ENCODE results near the gene EID2B. TPM values are rescaled to one million over a fixed set of nuclear protein-coding genes. Genes with fewer than 3 reads are reported as not detected.

Gene EID2B
- total and polyA plus RNA-seq, 2 of the 13 experiments (the other 11 are each of a cell fraction or from before 2014, with no cell fraction given): 2.5 to 3.7 TPM

DNA sequence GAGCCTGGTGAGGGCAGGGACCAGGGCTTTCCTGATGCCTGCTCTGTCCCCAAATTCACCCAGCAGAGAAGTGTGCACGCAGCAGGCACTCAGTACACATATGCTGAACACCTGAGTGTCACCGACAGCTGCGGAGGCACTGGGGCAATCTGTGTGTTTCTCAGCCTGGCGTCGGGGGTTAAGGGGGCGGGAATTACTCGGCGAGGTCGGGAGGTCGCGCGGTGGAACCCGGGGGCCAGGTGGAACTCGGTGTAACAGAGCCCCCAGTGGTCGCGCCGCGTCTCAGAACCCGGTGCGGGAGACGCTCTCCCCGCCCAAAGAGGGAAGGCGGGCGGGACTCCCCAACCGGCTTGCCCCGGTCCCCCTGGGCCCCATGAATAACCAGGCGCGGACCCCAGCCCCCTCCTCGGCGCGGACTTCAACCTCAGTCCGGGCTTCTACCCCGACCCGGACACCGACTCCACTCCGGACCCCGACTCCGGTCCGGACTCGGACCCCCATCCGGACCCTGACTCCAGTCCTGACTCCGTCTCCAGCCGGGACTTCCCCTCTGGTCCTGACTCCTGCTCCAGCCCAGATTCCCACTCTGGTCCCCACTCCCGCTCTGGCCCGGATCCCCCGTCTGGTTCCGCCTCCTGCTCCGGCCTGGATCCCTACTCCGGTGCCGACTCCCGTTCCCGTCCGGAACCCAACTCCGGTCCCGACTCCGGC, 17.7 kb downstream of the EID2B start, which contains the start of gene SELENOV (continued):
- TF ChIP-seq, protein P1, sequence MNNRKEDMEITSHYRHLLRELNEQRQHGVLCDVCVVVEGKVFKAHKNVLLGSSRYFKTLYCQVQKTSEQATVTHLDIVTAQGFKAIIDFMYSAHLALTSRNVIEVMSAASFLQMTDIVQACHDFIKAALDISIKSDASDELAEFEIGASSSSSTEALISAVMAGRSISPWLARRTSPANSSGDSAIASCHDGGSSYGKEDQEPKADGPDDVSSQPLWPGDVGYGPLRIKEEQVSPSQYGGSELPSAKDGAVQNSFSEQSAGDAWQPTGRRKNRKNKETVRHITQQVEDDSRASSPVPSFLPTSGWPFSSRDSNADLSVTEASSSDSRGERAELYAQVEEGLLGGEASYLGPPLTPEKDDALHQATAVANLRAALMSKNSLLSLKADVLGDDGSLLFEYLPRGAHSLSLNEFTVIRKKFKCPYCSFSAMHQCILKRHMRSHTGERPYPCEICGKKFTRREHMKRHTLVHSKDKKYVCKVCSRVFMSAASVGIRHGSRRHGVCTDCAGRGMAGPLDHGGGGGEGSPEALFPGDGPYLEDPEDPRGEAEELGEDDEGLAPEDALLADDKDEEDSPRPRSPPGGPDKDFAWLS (CRISPR knock-in tag; IDR thresholded peaks at IDR 0.05; ENCODE audit: borderline replicate concordance): no peak
- TF ChIP-seq, protein P2, sequence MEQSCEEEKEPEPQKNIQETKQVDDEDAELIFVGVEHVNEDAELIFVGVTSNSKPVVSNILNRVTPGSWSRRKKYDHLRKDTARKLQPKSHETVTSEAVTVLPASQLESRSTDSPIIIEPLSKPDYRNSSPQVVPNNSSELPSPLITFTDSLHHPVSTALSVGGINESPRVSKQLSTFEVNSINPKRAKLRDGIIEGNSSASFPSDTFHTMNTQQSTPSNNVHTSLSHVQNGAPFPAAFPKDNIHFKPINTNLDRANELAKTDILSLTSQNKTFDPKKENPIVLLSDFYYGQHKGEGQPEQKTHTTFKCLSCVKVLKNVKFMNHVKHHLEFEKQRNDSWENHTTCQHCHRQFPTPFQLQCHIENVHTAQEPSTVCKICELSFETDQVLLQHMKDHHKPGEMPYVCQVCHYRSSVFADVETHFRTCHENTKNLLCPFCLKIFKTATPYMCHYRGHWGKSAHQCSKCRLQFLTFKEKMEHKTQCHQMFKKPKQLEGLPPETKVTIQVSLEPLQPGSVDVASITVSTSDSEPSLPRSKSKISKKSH (CRISPR knock-in tag; IDR thresholded peaks at IDR 0.05; ENCODE audit: borderline replicate concordance): 0 out of 2 replicates have a peak, but pooled peaks have one; percentile 1
- TF ChIP-seq SALL1 (CRISPR knock-in tag; IDR thresholded peaks at IDR 0.05): peak; percentile 18; the same call in 1 of the 2 replicates
- no peak for TF ChIP-seq ARID2 (CRISPR knock-in tag; IDR thresholded peaks at IDR 0.05; ENCODE audit: borderline replicate concordance)
- peak; percentile 53; the same call in 1 of the 2 replicates for TF ChIP-seq PHF21A (CRISPR knock-in tag; IDR thresholded peaks at IDR 0.05)
- 0 out of 2 replicates have a peak, but pooled peaks have one; percentile 60 for TF ChIP-seq UBTF (CRISPR knock-in tag; IDR thresholded peaks at IDR 0.05)
- TF ChIP-seq, protein P3, sequence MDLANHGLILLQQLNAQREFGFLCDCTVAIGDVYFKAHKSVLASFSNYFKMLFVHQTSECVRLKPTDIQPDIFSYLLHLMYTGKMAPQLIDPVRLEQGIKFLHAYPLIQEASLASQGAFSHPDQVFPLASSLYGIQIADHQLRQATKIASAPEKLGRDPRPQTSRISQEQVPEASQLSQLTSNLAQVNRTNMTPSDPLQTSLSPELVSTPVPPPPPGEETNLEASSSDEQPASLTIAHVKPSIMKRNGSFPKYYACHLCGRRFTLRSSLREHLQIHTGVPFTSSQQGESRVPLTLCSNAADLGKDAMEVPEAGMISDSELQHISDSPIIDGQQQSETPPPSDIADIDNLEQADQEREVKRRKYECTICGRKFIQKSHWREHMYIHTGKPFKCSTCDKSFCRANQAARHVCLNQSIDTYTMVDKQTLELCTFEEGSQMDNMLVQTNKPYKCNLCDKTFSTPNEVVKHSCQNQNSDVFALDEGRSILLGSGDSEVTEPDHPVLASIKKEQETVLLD (CRISPR knock-in tag; IDR thresholded peaks at IDR 0.05; ENCODE audit: low read depth): no peak
- TF ChIP-seq, protein P4, sequence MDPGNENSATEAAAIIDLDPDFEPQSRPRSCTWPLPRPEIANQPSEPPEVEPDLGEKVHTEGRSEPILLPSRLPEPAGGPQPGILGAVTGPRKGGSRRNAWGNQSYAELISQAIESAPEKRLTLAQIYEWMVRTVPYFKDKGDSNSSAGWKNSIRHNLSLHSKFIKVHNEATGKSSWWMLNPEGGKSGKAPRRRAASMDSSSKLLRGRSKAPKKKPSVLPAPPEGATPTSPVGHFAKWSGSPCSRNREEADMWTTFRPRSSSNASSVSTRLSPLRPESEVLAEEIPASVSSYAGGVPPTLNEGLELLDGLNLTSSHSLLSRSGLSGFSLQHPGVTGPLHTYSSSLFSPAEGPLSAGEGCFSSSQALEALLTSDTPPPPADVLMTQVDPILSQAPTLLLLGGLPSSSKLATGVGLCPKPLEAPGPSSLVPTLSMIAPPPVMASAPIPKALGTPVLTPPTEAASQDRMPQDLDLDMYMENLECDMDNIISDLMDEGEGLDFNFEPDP (CRISPR knock-in tag; conservative IDR thresholded peaks at IDR 0.05): no peak
- TF ChIP-seq ZNF383 (CRISPR knock-in tag; IDR thresholded peaks at IDR 0.05; ENCODE audit: borderline replicate concordance): no peak
- TF ChIP-seq ZNF780A (CRISPR knock-in tag; IDR thresholded peaks at IDR 0.05): no peak
- TF ChIP-seq GABPB1 (CRISPR knock-in tag; IDR thresholded peaks at IDR 0.05): 0 out of 2 replicates have a peak, but pooled peaks have one; percentile 18
- peak; percentile 34 for TF ChIP-seq HNRNPLL (IDR thresholded peaks at IDR 0.05; ENCODE audit: low read depth, low read length, poor library complexity, severe bottlenecking)
- TF ChIP-seq ZMYM3 (CRISPR knock-in tag; IDR thresholded peaks at IDR 0.05): 0 out of 2 replicates have a peak, but pooled peaks have one; percentile 26
- no peak for TF ChIP-seq ZNF510 (CRISPR knock-in tag; IDR thresholded peaks at IDR 0.05; ENCODE audit: low read depth)
- TF ChIP-seq ATF4 (CRISPR knock-in tag; IDR thresholded peaks at IDR 0.05): no peak
- peak; percentile 82 for TF ChIP-seq ZNF777 (CRISPR knock-in tag; IDR thresholded peaks at IDR 0.05)
- peak; percentile 32; the same call in 1 of the 2 replicates for TF ChIP-seq NR2F2 (IDR thresholded peaks at IDR 0.05; ENCODE audit: borderline replicate concordance, low read depth)
- no peak for TF ChIP-seq ZNF577 (CRISPR knock-in tag; IDR thresholded peaks at IDR 0.05; ENCODE audit: borderline replicate concordance, low read depth)

Measured in HepG2 (cell line).